SKM-1 treated with dmso at 0.1 percent for 144 hours (cell line): ENCODE measurements around the gene PLEKHA5.
"Not testable (repeated sequence)": the region's sequence is repeated elsewhere in the genome, so short reads cannot be mapped to it uniquely, and the experiment has no call there.

ENCODE experiments used
- DNase-seq: peaks from one replicate; lab custom pipeline; 2025; ENCODE audit not compliant: unreplicated experiment; lab: John Stamatoyannopoulos, UW

The PLEKHA5 gene

DNA sequence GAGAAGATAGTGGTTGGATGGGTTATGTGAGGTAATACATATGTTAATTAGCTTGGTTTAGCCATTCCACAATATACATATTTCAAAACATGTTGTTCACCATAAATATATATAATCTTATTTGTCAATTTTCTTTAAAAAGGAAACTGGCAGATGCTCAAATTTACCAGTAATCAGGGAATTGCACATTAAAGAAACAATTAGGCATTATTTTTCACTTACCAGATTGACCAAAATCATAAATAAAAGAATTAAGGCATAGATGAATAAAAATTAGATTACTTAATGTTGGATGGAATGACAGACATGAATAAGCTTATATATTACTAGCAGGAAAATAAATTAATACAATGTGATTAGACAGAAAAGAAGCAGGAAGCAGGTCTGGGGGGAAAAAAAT, 147.2 kb downstream of the PLEKHA5 start:
- no peak for DNase-seq

DNA sequence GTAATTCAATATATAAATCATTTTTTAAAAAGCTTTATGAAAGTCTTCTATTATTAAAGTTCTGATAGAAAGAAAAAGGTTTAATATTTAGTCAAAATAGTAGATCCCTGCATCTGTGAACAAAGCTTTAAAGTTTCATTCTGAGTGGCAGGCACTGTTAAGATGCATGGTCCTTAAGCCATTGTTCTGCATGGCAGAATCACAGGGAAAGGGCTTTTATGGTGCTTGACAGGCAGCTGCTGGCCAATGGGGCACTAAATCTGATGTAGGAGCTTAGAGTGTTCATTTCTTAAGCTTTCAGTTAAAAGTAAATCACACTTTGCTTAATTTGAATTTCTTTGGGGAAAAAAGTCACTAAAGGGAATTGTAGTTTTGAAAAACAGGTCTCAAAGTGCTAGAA, 148.2 kb downstream of the PLEKHA5 start:
- DNase-seq: no peak

DNA sequence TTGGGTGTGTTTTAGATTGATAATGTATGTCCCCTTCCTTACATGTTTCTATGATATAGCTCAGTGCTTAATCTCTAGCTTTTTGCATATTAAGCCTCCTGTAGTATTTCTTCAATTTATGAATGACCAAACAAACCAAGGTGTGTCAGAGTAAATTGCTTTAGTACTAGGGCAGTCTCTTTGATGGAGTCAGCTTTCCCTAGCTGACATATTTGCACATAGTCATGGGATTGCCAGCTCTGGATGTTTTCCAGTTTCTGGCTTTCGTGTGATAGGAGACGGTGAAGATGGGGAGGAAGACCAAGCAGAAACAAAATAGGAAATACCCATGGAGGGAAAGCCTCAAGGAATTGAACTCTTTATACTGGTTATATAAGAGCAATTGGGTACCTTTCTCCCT, 148.9 kb downstream of the PLEKHA5 start:
- DNase-seq: no peak

DNA sequence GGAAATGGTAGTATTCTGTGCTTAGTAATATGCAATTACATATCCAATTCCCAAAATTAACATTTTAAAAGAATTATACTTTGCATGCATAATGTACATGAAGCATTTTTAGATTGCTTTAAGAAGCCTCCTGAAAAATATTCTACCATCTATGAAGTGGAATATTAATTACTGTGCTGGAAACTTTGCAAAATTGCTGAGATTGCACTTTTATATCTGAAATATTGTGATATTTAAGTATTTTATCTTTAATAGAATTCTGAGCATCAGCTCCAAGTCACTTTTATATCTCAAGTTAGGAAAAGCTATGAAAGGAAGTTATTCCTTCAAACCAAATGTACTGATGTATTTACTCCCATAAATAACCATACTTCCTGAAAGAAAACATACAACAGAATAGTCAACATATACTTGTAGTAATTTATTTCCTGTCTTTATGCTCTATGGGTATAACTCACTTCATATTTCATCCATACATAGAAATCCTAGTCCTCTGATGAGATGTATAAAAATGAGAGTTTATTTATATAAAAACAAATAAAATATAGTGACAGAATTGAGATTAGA, 152.7 kb downstream of the PLEKHA5 start:
- no peak for DNase-seq

DNA sequence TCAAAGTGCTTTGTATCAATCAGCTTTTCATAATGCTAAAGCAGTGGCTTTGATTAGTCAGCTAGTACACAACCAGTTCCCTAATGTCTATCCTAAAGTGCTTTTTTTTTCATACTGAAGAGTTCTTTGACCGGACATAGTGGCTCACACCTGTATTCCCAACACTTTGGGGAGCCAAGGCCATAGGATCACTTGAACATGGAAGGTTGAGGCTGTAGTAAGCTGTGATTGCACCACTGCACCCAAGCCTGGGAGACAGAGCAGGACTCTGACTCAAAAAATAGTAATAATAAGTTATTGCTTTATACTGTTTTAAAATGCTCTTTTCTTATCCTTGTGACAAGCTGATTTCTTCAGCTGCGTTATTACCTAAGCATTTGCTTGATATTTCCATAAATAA, 155.1 kb downstream of the PLEKHA5 start:
- no peak for DNase-seq

DNA sequence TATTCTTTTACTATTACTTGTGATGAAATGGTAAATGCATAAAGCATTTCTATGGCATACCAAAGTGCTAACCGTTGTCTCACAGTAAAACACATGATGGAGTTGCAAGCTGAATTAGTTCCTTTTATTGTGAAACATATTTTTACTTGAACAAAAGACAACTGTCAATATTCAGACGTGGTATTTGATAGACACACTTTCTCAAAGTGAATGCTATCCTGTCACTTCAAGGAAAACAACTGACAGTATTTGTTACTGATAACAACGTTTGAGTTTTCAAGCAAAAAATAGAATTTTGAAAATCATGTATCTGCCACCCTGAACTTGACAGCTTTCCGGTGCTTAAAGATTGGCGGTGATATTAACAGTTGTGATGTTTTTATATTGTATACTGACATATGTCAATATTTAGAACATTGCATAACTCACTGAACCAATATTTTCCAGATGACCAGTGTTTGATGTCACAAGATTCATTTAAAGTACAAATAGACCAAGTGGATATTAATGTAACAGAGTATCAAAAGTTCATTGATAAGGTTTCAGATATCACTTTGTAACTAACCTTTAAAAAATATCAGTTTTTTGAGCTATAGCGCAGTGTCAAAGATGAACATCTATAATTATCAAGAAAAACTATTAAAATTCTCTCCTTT, 156.4 kb downstream of the PLEKHA5 start:
- DNase-seq: no peak

DNA sequence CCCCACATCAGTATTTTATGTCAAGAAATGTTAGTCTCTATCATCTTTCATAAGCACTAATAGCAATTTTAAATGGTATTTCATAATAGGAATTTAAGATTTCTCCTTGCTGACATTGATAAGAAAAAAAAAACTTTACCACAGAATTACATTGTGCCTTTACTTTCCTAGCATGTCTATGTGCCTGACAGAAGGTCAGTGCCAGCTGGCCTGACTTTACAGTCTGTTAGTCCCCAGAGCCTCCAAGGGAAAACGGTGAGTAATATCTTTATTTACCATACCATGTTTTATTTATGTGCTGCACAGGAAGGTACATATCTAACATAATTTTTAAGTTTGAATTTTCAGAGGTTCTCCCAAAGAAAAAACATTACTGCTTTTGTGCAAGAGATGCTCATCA, 157.8 kb downstream of the PLEKHA5 start:
- no peak for DNase-seq

DNA sequence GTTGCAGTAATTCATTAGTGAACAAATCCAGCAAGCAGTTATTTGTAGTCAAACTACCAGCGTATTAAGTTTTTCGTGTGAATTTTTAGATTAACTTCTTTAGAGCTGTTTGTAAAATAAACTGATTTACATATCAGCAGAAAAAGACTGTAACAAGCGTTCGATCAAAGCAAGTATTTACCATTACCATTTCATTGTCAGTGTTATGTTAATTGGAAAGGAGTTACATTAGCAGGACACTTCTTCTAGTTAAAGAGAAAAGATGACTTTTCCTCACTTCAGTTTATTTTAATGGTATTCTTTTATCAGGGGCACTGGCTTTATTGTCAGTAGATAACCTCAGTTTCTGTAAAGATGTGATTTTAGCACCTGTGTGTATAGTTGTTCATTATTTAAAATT, 158.6 kb downstream of the PLEKHA5 start:
- DNase-seq: no peak

DNA sequence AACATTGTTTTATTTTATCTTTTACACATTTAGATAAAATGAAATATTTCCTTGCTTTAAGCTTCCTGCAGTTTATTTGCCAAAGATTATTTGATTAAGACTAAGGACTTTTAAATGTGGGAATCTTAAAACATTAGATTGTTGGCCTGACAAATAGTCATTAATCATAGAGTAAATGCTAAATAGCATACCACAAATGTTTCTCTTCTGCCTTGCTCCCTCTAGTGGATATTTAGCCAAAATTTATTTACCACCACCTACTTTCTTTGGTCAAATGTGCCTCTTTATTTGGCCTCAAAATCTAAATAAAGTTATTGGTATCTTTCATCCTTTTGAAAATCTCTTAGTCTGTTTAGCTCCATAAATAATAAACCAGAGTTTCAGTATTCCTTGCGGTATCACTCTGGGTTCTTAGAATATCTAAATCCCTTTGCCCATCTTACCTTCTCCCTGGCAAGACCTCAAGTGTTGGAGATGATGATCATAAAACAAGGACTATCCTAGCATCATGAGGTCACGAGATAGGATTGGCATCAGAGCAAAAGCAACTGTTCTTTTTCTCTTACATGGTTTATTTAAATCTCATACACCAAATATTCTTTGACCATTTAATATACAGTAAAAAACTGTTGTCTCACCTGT, 159.2 kb downstream of the PLEKHA5 start:
- peak; percentile 2 for DNase-seq

DNA sequence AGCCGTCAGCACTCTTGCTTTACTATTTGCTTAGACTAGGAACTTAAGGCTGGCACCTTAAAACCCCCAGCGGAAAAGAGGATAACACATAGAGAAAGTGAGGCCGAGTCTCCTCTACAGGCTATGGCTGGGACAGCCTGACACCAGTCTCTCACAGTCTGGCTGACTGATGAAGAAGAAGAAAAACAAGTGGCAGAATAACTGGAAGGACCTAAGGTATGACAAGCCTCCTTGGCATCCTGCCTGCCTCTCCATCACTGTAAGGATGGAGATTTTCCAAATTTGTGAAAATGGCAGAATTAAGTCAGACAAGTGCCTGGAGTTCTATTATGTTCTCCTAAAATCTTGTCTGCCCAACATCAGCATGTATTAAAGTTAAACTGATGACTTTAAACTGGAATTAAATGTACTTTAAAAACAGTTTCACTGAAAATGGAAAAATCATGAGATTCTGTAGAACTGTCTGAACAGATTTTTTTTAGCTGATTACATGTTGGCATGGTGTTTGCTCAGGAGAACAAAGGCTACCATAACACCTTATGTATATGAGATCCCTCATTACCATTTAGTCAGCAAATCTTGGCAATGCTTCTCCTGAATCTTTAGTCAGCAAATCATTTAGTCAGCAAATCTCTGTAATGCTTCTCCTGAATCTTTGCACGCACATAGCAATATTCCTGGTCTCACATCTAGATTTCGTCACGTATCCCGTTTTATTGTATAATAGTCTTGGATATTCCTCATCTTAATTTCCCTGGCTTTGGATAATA, 169.5 kb downstream of the PLEKHA5 start:
- no peak for DNase-seq

DNA sequence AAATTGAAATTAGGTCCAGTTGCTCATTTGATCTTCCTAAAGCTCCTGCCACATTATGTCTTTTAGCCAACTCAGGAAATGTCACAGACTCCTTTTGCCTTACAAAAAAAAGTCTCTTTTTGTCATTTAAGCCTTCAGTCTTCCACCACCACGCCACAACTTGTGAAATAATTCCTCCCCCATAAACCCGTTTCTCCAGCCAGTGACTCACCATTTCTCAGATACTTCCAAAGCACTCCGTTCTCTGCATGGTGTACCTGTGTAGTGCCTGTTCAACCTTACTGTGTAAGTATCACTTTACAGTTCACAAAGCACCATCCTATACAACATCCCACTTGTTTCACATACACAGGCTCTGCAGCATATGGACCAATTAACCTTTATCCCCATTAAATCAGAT, 170.2 kb downstream of the PLEKHA5 start:
- DNase-seq: no peak

DNA sequence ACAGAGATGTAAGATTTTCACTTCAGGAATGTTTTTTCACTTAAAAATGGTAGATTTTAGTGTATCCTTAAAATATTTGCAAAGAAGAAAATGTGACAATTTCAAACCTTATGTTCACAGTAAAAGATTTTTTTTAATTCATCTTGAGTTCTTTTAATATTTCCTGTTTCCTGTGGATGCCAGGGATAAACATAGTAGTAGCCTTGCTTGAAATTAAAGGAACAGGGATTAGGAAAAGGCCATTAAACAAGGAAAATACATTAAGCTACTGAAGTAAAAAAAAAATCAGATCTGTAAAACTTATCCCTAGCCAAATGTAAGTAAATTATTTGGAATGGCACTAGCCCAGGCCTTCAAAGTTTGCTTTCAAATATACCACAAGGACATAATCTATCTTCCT, 171.7 kb downstream of the PLEKHA5 start:
- no peak for DNase-seq

DNA sequence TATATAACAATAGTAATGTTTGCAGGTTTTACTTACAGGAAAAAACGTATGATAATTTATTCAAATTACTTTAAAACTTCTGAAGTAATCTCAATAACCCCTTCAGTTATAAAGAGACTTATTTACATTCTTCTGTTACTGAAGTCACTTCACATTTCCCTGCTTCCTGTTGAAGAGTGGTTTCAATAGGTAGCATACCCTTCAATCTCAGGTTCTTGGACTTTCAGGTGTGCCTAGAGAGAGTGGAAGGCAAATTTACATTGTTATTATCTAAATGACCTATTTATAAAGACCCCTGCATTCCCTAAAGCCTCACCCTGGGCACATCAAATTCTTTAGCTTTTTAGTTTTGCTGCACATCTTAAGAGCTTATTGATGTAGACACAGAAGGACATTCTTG, 172.2 kb downstream of the PLEKHA5 start:
- DNase-seq: no peak

DNA sequence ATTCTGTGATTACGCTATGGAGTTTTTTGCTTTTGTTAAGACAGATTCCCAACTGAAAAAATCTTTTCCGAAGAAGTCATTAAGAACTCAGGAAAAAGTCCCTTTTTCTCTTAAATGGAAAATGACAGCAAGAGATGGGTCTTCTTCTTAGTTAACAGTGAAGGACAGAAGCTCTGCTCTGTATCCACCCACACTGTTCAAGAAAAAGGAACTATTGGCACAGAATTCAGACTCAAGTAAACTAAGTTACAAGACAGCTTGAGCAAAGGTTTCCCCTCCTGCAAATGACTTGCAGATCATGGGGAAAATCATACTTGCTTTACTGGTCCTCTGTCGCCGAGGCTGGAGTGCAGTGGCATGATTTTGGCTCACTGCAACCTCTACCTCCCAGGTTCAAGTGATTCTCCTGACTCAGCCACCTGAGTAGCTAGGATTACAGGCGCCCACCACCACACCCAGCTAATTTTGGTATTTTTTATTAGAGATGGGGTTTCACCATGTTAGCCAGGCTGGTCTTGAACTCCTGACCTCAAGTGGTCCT, 172.6 kb downstream of the PLEKHA5 start:
- no peak for DNase-seq

DNA sequence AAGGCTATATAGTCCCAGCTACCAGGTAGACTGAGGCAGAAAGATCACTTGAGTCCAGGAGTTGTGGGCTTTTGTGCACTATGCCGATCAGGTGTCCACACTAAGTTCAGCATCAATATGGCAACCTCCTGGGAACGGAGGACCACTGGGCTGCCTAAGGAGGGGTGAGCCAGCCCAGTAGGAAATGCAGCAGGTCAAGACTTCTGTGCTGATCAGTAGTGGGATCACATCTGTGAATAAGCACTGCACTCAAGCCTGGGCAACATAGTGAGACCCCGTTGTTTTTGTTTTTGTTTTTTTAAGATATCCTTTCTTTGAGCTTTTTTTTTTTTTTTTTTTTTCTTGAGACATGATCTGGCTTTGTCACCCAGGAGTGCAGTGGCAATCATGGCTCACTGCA, 174.0 kb downstream of the PLEKHA5 start:
- DNase-seq: no peak

DNA sequence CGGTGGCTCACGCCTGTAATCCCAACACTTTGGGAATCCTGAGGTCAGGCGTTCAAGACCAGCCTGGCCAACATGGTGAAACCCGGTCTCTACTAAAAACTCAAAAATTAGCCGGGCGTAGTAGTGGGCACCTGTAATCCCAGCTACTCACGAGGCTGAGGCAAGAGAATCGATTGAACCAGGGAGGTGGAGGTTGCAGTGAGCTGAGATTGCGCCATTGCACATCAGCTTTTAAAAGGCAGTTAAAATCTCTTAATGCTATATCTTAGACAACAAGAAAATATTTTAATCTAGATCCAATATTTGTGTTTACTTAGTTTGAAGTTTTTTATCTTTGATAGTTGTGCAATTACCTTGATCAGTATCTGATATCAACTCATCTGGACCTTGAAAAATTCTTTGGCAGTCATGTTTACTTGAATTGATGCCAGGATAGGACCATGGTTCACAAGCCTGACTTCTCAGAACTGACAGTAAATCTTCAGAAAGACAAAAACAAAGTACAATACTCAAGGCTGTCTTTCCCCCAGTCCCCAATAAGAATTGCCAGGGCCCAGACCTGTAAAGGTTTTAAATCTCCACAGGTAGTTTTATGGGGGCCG, 174.7 kb downstream of the PLEKHA5 start:
- no peak for DNase-seq

DNA sequence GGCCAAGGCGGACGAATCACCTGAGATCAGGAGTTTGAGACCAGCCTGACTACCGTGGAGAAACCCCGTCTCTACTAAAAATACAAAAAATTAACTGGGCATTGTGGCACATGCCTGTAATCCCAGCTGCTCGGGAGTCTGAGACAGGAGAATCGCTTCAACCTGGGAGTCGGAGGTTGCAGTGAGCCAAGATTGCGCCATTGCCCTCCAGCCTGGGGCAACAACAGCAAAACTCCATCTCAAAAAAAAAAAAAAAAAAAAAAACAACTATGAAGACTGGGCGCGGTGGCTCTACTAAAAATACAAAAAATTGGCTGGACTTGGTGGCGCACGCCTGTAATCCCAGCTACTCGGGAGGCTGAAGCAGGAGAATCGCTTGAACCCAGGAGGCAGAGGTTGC, 176.1 kb downstream of the PLEKHA5 start:
- not testable (repeated sequence) for DNase-seq

DNA sequence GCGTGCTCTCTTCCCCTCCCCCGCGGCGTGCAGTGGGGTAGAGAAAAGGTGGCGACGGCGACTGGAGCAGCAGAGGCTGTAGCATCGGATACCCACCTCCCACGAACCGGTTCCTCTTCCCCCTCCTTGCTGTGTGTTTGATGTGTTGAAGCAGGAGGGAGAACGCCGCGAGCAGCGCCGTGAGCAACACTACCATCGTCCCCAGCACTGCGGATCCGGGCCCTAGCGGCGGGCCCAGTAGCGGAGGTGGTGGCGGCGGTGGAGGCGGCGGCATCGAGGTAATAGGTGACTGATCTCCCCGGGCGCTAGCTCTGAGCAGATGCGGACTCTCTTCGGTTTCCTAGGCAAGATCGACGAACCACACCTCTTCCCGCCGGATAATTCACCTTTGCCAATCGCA, 176.8 kb downstream of the PLEKHA5 start:
- no peak for DNase-seq

DNA sequence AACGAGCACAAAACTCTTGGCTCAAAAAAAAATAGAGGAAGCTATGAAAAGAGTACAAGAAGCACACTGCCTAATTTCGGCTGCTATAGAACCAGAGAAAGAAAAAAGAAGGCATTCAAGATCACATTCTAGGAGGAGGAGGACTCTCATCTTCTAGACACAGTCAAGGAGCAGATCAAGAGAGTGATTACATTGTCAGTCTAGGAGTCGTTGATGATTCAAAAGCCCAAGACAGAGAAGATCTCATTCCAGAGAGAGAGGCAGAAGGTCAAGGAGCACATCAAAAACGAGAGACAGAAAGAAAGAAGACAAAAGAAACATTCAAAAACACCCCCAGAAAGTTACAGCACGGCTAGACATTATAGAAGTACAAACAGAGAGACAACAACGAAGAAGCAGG, 177.9 kb downstream of the PLEKHA5 start:
- DNase-seq: no peak

DNA sequence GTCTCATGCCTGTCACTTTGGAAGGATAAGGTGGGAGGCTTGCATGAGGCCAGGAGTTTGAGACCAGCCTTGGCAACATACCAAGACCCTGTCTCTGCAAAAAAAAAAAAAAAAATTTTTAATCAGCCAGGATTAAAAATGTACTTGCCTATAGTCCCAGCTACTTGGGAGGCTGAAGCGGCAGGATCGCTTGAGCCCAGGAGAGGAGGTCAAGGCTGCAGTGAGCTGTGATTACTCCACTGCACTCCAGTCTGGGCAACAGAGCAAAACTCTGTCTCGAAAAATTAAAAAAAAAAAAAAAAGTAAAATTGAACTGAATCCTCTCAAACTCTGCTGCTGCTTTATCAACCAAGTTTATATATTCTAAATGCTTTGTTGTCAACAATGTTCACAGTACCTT, 181.6 kb downstream of the PLEKHA5 start:
- no peak for DNase-seq

DNA sequence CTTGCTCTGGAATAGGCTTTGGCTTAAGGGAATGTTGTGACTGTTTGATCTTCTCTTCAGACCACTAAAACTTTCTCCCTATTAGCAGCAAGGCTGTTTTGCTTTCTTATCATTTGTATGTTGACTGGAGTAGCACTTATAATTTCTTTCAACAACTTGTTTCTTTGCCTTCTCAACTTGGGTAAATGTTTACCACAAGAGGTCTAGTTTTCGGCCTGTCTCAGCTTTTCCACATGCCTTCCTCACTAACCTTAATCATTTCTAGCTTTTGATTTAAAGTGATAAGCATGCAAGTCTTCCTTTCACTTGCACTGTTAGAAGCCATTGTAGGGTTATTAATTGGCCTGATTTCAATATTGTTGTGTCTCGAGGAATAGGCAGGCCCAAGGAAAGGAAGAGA, 183.1 kb downstream of the PLEKHA5 start:
- DNase-seq: no peak
